ENCODE data around the gene PRKCZ. TPM values are rescaled to one million over a fixed set of nuclear protein-coding genes. Genes with fewer than 3 reads are reported as not detected.

PRKCZ gene
- polyA plus RNA-seq, 1 of the 3 experiments (the other 2 are of a cell fraction) = 24.2 TPM

DNA sequence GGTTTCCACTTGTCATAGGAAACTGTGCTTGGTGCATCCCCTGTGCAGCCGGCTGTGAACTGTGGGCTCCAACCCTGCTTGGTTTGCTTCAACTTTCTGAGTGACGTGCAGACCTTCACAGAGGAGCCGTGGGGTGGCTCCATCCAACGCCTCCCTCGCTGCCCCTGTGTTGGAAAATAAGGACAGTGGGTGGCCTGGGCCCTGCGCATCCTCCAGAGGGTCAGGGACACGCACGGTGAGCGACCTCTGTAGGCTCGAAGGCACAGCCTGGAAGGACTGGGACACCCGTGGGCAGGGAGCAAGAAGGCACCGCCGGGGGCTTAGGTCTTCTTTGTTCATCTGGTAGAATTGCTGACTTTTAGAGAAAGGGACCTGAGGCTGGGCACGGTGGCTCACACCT lies 150.9 kb downstream of the PRKCZ start:
- no peaks in the 10 kb centered on the region for H3K9me3 ChIP-seq
- no peak overlapping the region for H3K27ac ChIP-seq (ENCODE audit: low read depth in 2 of 2, low read length in 1 of 2)
- H3K9me2 ChIP-seq = no peaks in the 10 kb centered on the region
- no peaks in the 10 kb centered on the region for H3K79me2 ChIP-seq (ENCODE audit: insufficient read depth)
- no peak overlapping the region for H3K4me3 ChIP-seq (ENCODE audit: low read depth in 2 of 2, low read length in 1 of 2)
- H3K4me2 ChIP-seq = no peak overlapping the region
- WGBS (ENCODE audit: low lambda C conversion rate) = 83% methylated on average over 1 of the region's 14 CpGs
- no peak overlapping the region for H2AFZ ChIP-seq (ENCODE audit: low read depth)
- H3K36me3 ChIP-seq (replicated peaks in 1 of 2; ENCODE audit: control insufficient read depth in 1 of 2, insufficient read depth in 2 of 2, low read length in 1 of 2) = no peaks in the 10 kb centered on the region
- DNase-seq = no peak
- H3K4me1 ChIP-seq (ENCODE audit: control insufficient read depth in 1 of 2, insufficient read depth in 2 of 2, low read depth in 1 of 2, low read length in 1 of 2) = peaks cover 5 to 28% of the 10 kb centered on the region in 2 experiments; a peak in 1 of 4 replicates
- POLR2A ChIA-PET = no interaction called here
- no peaks in the 10 kb centered on the region for H3K27me3 ChIP-seq (ENCODE audit: insufficient read depth)
- H3K9ac ChIP-seq = no peak overlapping the region
- no peaks in the 10 kb centered on the region for H4K20me1 ChIP-seq (ENCODE audit: insufficient read depth)
- CTCF ChIA-PET = interaction anchor here (1.0 to 11.4 kb wide), 2 partner anchors 114 to 179 kb away, joined by 4 to 292 read pairs; no protein-coding TSS in a partner anchor
- no peaks in the 10 kb centered on the region for H3F3A ChIP-seq (replicated peaks; ENCODE audit: insufficient read depth)
- TF ChIP-seq, protein P1, sequence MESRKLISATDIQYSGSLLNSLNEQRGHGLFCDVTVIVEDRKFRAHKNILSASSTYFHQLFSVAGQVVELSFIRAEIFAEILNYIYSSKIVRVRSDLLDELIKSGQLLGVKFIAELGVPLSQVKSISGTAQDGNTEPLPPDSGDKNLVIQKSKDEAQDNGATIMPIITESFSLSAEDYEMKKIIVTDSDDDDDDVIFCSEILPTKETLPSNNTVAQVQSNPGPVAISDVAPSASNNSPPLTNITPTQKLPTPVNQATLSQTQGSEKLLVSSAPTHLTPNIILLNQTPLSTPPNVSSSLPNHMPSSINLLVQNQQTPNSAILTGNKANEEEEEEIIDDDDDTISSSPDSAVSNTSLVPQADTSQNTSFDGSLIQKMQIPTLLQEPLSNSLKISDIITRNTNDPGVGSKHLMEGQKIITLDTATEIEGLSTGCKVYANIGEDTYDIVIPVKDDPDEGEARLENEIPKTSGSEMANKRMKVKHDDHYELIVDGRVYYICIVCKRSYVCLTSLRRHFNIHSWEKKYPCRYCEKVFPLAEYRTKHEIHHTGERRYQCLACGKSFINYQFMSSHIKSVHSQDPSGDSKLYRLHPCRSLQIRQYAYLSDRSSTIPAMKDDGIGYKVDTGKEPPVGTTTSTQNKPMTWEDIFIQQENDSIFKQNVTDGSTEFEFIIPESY (IDR thresholded peaks at IDR 0.05; ENCODE audit: borderline replicate concordance, low read depth) = no peak
- TF ChIP-seq, protein P2, sequence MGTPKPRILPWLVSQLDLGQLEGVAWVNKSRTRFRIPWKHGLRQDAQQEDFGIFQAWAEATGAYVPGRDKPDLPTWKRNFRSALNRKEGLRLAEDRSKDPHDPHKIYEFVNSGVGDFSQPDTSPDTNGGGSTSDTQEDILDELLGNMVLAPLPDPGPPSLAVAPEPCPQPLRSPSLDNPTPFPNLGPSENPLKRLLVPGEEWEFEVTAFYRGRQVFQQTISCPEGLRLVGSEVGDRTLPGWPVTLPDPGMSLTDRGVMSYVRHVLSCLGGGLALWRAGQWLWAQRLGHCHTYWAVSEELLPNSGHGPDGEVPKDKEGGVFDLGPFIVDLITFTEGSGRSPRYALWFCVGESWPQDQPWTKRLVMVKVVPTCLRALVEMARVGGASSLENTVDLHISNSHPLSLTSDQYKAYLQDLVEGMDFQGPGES (IDR thresholded peaks at IDR 0.05; ENCODE audit: low read depth, low read length) = no peak
- TF ChIP-seq FOSL2 (IDR thresholded peaks at IDR 0.05; ENCODE audit: borderline replicate concordance, low read depth) = no peak

DNA sequence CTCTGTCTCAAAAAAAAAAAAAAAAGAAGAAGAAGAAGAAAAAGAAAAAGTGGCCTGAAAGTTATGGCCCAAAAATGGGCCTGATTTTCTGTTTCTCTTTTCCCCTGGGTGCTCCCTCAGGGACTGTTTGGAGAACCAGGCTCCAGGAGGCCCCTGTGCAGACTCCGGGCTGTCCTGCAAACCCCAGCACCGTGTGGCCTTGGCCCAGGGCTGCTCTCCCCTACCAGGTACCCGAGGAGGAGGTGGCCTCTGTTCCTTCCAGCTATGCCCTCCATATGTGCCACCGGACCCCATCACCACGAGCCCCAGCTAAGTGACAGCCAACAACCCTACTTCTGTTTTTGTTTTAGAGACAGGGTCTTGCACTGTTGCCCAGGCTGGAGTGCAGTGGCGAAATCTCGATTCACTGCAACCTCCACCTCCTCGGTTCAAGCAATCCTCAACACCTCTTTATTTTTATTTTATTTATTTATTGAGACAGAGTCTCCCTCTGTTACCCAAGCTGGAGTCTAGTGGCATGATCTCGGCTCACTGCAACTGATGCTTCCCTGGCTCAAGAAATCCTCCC lies 151.9 kb downstream of the PRKCZ start:
- Histone ChIP-seq H3K4me3 (ENCODE audit: low read depth in 2 of 2, low read length in 1 of 2) (no peak overlapping the region), H2AFZ (ENCODE audit: low read depth) (no peak overlapping the region), H3K4me1 (ENCODE audit: control insufficient read depth in 1 of 2, insufficient read depth in 2 of 2, low read depth in 1 of 2, low read length in 1 of 2) (peaks cover 5 to 28% of the 10 kb centered on the region in 2 experiments; a peak in 1 of 4 replicates), H3K9me2 (no peaks in the 10 kb centered on the region), H3K27me3 (ENCODE audit: insufficient read depth) (no peaks in the 10 kb centered on the region), H3K27ac (ENCODE audit: low read depth in 2 of 2, low read length in 1 of 2) (no peak overlapping the region), H4K20me1 (ENCODE audit: insufficient read depth) (no peaks in the 10 kb centered on the region), H3K79me2 (ENCODE audit: insufficient read depth) (no peaks in the 10 kb centered on the region), H3K9me3 (no peaks in the 10 kb centered on the region), H3F3A (replicated peaks; ENCODE audit: insufficient read depth) (no peaks in the 10 kb centered on the region), H3K4me2 (no peak overlapping the region), H3K36me3 (replicated peaks in 1 of 2; ENCODE audit: control insufficient read depth in 1 of 2, insufficient read depth in 2 of 2, low read length in 1 of 2) (no peaks in the 10 kb centered on the region), H3K9ac (no peak overlapping the region)
- TF ChIP-seq GABPA (IDR thresholded peaks at IDR 0.05; ENCODE audit: low read depth) = no peak
- no peak for TF ChIP-seq TCF12 (IDR thresholded peaks at IDR 0.05)
- TF ChIP-seq GATA2 (CRISPR knock-in tag; IDR thresholded peaks at IDR 0.05) = no peak
- no peak for TF ChIP-seq SIN3A (IDR thresholded peaks at IDR 0.05; ENCODE audit: borderline replicate concordance, low read depth, low read length)
- TF ChIP-seq RCOR1 (IDR thresholded peaks at IDR 0.05; ENCODE audit: low read length) = no peak
- no peak for TF ChIP-seq TEAD4 (IDR thresholded peaks at IDR 0.05; ENCODE audit: borderline replicate concordance, insufficient read depth)
- TF ChIP-seq, protein P3, sequence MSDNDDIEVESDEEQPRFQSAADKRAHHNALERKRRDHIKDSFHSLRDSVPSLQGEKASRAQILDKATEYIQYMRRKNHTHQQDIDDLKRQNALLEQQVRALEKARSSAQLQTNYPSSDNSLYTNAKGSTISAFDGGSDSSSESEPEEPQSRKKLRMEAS (IDR thresholded peaks at IDR 0.05; ENCODE audit: low read depth) = no peak
- no peak for TF ChIP-seq FOXM1 (IDR thresholded peaks at IDR 0.05; ENCODE audit: low read depth)
- TF ChIP-seq, protein P4, sequence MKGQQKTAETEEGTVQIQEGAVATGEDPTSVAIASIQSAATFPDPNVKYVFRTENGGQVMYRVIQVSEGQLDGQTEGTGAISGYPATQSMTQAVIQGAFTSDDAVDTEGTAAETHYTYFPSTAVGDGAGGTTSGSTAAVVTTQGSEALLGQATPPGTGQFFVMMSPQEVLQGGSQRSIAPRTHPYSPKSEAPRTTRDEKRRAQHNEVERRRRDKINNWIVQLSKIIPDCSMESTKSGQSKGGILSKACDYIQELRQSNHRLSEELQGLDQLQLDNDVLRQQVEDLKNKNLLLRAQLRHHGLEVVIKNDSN (IDR thresholded peaks at IDR 0.05; ENCODE audit: borderline replicate concordance, low read depth) = no peak
- TF ChIP-seq TAF1 (IDR thresholded peaks at IDR 0.05; ENCODE audit: borderline replicate concordance, low read depth, low read length) = no peak
- no peak for TF ChIP-seq EZH2phosphoT487 (IDR thresholded peaks at IDR 0.05; ENCODE audit: borderline replicate concordance, low read depth)
- TF ChIP-seq, protein P1 (IDR thresholded peaks at IDR 0.05; ENCODE audit: borderline replicate concordance, low read depth) = no peak
- no peak for TF ChIP-seq RXRA (IDR thresholded peaks at IDR 0.05; ENCODE audit: borderline replicate concordance, low read depth)
- TF ChIP-seq NRF1 (IDR thresholded peaks at IDR 0.05; ENCODE audit: low read depth, low read length) = no peak
- no peak for TF ChIP-seq YY1 (IDR thresholded peaks at IDR 0.05; ENCODE audit: low read depth)
- no peak for TF ChIP-seq FOXJ3 (CRISPR knock-in tag; IDR thresholded peaks at IDR 0.05)
- TF ChIP-seq, protein P5, sequence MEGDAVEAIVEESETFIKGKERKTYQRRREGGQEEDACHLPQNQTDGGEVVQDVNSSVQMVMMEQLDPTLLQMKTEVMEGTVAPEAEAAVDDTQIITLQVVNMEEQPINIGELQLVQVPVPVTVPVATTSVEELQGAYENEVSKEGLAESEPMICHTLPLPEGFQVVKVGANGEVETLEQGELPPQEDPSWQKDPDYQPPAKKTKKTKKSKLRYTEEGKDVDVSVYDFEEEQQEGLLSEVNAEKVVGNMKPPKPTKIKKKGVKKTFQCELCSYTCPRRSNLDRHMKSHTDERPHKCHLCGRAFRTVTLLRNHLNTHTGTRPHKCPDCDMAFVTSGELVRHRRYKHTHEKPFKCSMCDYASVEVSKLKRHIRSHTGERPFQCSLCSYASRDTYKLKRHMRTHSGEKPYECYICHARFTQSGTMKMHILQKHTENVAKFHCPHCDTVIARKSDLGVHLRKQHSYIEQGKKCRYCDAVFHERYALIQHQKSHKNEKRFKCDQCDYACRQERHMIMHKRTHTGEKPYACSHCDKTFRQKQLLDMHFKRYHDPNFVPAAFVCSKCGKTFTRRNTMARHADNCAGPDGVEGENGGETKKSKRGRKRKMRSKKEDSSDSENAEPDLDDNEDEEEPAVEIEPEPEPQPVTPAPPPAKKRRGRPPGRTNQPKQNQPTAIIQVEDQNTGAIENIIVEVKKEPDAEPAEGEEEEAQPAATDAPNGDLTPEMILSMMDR (IDR thresholded peaks at IDR 0.05) = no peak
- 74% methylated on average over 8 of the region's 9 CpGs for WGBS (ENCODE audit: low lambda C conversion rate)
- DNase-seq = no peak
- ChIA-PET CTCF (interaction anchor here (1.1 to 11.4 kb wide), 5 partner anchors 28 to 190 kb away, joined by 3 to 292 read pairs (median 3); partner anchors contain the start of genes MORN1 and RER1), POLR2A (no interaction called here)

All from SK-N-SH (cell line).